Ascending aorta (tissue), 2 donors: Measurements from ENCODE around the gene ATG14. TPM values are rescaled to one million over a fixed set of nuclear protein-coding genes. Genes with fewer than 3 reads are reported as not detected.

ENCODE experiments used
- DNase-seq, 2 donors: peaks; one replicate each; pipeline ENCODE4 v3.0.0-alpha.2; 2019; ENCODE audit warnings: low spot score in 2 of 2
- H3K27ac ChIP-seq, 2 donors: fragments of 200-600 bp; sonication (generic); one replicate each; pipeline ENCODE4 v1.5.1; 2016 to 2017; ENCODE audit warnings: mild to moderate bottlenecking in 1 of 2
- H3K27me3 ChIP-seq: fragments of 200-600 bp; sonication (generic); one replicate; pipeline ENCODE4 v1.5.1; 2017
- H3K36me3 ChIP-seq, 2 donors: fragments of 200-600 bp; sonication (generic); one replicate each; pipeline ENCODE4 v1.5.1; 2016
- H3K4me1 ChIP-seq, 2 donors: fragments of 200-600 bp; sonication (generic); one replicate each; pipeline ENCODE4 v1.5.1; 2016 to 2017; ENCODE audit warnings: mild to moderate bottlenecking in 1 of 2
- H3K4me3 ChIP-seq, 2 donors: fragments of 200-600 bp; sonication (generic); one replicate each; pipeline ENCODE4 v1.5.1; 2016 to 2017; ENCODE audit warnings: mild to moderate bottlenecking in 1 of 2
- H3K9me3 ChIP-seq, 2 donors: fragments of 200-600 bp; sonication (generic); one replicate each; pipeline ENCODE4 v1.5.1; 2016
- intact Hi-C: fragments of 100-400 bp; cut with DNase I; formaldehyde crosslinking; loops from one replicate; pipeline ENCODE4 v1.15.1; 2023
- total RNA-seq: library from RNA; depleted of rRNA; stranded (reverse); fragments of >200 nt; gene quantifications from one replicate; pipeline ENCODE4 v1.1.0, GENCODE V29; 2016
- TF ChIP-seq, protein P1 (sequence below), 3 experiments: fragments of 200-600 bp in 2 of 3; fragments of 450-650 bp in 1 of 3; sonication (generic) in 2 of 3; IDR thresholded peaks; one replicate each; pipeline ENCODE4 v1.5.1; 2016 to 2019; ENCODE audit warnings: antibody characterized with exemption in 3 of 3, mild to moderate bottlenecking in 1 of 3, moderate library complexity in 1 of 3

The ATG14 gene
- total RNA-seq, 1 donor from 2014 or later, result 8.4 TPM

DNA sequence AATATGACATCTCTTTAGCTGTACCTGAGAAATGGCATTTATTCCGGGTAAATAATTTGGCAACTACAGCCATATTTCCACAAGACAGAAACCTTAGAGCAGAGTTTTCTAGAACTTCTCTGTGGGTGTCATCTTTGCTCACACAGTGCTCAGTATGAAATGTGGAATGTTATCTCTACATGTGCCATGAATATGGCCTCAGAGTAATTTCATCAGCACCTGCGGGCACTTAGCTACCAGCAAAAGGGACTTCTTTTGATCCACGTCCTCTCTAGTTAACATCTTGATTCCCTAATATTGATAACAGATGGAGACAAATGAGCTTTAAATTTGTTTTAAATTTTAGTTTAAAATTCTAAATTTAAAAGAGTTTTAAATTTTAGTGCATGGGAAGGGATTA lies 2.9 kb upstream of the ATG14 start:
- intact Hi-C loops, result no loop called here
- peaks cover 0 to 19% of the 10 kb centered on the region in 2 donors for H3K4me1 ChIP-seq
- DNase-seq, result no peak
- H3K27me3 ChIP-seq, result no peaks in the 10 kb centered on the region
- H3K9me3 ChIP-seq, result no peaks in the 10 kb centered on the region
- no peak overlapping the region for H3K27ac ChIP-seq
- TF ChIP-seq, protein P1, sequence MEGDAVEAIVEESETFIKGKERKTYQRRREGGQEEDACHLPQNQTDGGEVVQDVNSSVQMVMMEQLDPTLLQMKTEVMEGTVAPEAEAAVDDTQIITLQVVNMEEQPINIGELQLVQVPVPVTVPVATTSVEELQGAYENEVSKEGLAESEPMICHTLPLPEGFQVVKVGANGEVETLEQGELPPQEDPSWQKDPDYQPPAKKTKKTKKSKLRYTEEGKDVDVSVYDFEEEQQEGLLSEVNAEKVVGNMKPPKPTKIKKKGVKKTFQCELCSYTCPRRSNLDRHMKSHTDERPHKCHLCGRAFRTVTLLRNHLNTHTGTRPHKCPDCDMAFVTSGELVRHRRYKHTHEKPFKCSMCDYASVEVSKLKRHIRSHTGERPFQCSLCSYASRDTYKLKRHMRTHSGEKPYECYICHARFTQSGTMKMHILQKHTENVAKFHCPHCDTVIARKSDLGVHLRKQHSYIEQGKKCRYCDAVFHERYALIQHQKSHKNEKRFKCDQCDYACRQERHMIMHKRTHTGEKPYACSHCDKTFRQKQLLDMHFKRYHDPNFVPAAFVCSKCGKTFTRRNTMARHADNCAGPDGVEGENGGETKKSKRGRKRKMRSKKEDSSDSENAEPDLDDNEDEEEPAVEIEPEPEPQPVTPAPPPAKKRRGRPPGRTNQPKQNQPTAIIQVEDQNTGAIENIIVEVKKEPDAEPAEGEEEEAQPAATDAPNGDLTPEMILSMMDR (IDR thresholded peaks at IDR 0.05), result no peak
- H3K4me3 ChIP-seq, result no peak overlapping the region
- no peaks in the 10 kb centered on the region for H3K36me3 ChIP-seq

DNA sequence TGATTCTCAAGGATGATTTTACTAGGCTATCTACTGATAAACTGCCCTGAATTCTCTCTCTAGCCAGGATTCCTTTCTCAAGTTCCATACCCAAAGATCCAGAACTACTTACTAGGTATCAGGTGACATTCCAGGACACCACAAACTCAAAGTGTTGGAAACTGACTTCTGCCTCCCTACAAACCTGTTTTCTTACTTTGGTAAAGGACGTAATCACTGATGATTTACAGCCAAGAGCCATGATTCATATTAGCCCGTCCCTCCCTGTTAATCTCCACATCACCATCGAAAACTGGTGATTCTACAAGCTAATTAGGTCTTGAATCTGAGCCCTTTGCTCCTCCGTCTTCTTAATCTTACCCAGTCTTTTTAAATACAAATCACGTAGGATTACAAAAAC lies 1.0 kb upstream of the ATG14 start:
- H3K4me3 ChIP-seq, result peak overlapping the region in 1 of 2 donors; percentile 99
- H3K36me3 ChIP-seq, result no peaks in the 10 kb centered on the region
- H3K27me3 ChIP-seq, result no peaks in the 10 kb centered on the region
- intact Hi-C loops, result no loop called here
- no peaks in the 10 kb centered on the region for H3K9me3 ChIP-seq
- H3K27ac ChIP-seq, result peak overlapping the region in 1 of 2 donors; percentile 97
- TF ChIP-seq, protein P1 (IDR thresholded peaks at IDR 0.05), result no peak
- H3K4me1 ChIP-seq, result peaks cover 0 to 22% of the 10 kb centered on the region in 2 donors
- no peak for DNase-seq

DNA sequence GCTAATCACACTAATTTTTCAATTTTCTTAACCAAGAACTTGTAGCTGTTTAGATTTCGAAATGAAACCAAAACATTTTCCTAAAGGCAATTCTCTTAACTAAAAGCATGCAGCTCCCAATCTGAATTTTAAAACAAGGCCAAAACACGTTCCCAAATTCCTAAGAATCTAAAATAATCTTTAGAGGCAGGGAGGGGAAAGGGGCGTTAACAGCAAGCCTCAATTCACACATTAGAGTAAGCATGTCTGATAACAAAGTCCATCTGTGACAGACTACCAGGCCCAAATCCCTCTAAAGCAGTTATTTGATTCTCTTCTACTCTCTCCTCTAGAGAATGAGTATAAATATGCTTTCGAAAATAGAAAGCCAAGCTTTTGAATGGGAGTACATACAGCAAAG lies 754 bp downstream of the ATG14 start:
- Histone ChIP-seq H3K4me1 (peaks cover 0 to 22% of the 10 kb centered on the region in 2 donors), H3K27me3 (no peaks in the 10 kb centered on the region), H3K4me3 (peak overlapping the region; percentile 78 to 99), H3K9me3 (no peaks in the 10 kb centered on the region), H3K36me3 (no peaks in the 10 kb centered on the region), H3K27ac (peak overlapping the region; percentile 82 to 97)
- TF ChIP-seq, protein P1 (IDR thresholded peaks at IDR 0.05), result no peak
- intact Hi-C loops, result loop anchor here (1.0 to 2.0 kb wide), 3 partner anchors 12 to 140 kb away; partner anchors contain the start of gene FBXO34
- DNase-seq, result no peak

DNA sequence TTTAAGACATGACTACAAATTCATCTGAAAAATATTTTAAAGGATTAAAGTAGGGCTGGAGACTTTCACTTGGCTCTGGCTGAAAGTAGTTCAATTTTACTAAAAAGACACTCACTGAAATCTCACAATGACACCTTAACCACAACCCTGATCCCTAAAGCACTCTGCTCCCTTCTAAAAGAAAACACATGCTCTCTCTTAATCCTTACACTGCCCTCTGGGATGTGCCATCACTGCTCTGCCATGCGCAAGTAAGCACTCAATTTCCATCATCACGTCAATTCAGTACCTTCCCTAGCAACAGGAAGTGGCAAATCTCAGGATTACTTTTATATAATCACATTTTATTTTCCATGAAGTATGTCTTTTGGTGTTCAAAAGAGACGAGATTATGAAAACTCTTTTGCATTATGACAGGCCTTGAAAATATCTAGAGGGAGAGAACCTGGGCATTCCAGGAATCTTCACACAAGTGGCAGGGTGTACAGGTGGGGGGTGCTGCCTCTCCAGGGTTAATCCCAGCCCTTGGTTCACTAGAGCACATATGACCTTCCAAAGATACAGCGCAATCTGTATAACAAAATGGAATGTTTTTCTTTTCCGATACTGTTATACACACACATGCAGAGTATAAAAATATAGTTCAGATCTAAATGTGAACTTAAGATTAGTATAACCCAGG lies 7.3 kb downstream of the ATG14 start:
- TF ChIP-seq, protein P1 (IDR thresholded peaks at IDR 0.05), result no peak

DNA sequence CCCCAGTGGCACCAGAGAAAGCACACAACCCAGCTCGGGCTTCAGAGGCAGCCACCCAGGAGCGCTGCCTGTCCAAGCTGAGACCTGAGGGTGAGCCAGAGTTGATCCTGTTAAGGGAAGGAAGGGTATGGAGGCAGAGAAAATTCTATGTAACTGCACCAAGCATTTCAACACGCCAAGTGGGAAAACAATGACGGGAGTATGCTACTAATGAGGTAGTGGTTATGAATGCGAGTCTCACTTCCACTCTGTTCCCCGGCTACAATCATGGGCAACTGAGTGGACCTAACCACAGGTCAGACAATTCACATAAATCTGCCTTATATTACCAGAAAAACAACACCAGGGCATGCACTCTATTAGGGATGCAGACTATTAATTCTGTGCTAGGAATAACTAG lies 9.9 kb downstream of the ATG14 start:
- no peak overlapping the region for H3K4me3 ChIP-seq
- no peaks in the 10 kb centered on the region for H3K36me3 ChIP-seq
- intact Hi-C loops, result no loop called here
- no peak for DNase-seq
- no peaks in the 10 kb centered on the region for H3K9me3 ChIP-seq
- no peak overlapping the region for H3K27ac ChIP-seq
- TF ChIP-seq, protein P1 (IDR thresholded peaks at IDR 0.05), result no peak
- H3K27me3 ChIP-seq, result no peaks in the 10 kb centered on the region
- H3K4me1 ChIP-seq, result peaks cover 4 to 26% of the 10 kb centered on the region in 2 donors

More for the DNA sequence above, 7.3 kb downstream of the ATG14 start:
- no peaks in the 10 kb centered on the region for H3K9me3 ChIP-seq
- peaks cover 0 to 25% of the 10 kb centered on the region in 2 donors for H3K4me1 ChIP-seq
- H3K36me3 ChIP-seq, result no peaks in the 10 kb centered on the region
- peak overlapping the region; percentile 2 to 59 for H3K27ac ChIP-seq
- intact Hi-C loops, result no loop called here
- DNase-seq, result no peak
- H3K4me3 ChIP-seq, result no peak overlapping the region
- no peaks in the 10 kb centered on the region for H3K27me3 ChIP-seq
